HepG2 (cell line): Measurements from ENCODE around the gene ZCCHC3. TPM values are rescaled to one million over a fixed set of nuclear protein-coding genes. Genes with fewer than 3 reads are reported as not detected.

ENCODE experiments used
- DPF2 ChIP-seq: sonication (generic); formaldehyde crosslinking; IDR thresholded peaks from 2 replicates; pipeline ENCODE4 v1.4.0; 2020; ENCODE audit warnings: mild to moderate bottlenecking, low read depth, missing genetic modification reagents, borderline replicate concordance
- SMC3 ChIP-seq: IDR thresholded peaks from 2 replicates; pipeline ENCODE4 v1.6.1; 2011; ENCODE audit warnings: low read length, improper control_type of control experiment
- ZBTB26 ChIP-seq: IDR thresholded peaks from 2 replicates; pipeline ENCODE4 v1.6.1; 2016; ENCODE audit warnings: missing compliant biosample characterization, missing genetic modification reagents, borderline replicate concordance
- ZFAT ChIP-seq: sonication (generic); formaldehyde crosslinking; conservative IDR thresholded peaks from 2 replicates; pipeline ENCODE4 v1.8.1; 2023; ENCODE audit warnings: missing genetic modification reagents, inconsistent platforms
- ZNF280B ChIP-seq: sonication (generic); formaldehyde crosslinking; IDR thresholded peaks from 2 replicates; pipeline ENCODE4 v1.5.0; 2020; ENCODE audit warnings: missing genetic modification reagents, mild to moderate bottlenecking, borderline replicate concordance
- ZNF34 ChIP-seq: sonication (generic); formaldehyde crosslinking; IDR thresholded peaks from 2 replicates; pipeline ENCODE4 v1.4.0; 2020; ENCODE audit warnings: mild to moderate bottlenecking, missing genetic modification reagents, borderline replicate concordance
- ZNF530 ChIP-seq: sonication (generic); formaldehyde crosslinking; IDR thresholded peaks from 2 replicates; pipeline ENCODE4 v1.5.0; 2020; ENCODE audit warnings: low read depth, mild to moderate bottlenecking, missing genetic modification reagents
- ZNF562 ChIP-seq: sonication (generic); formaldehyde crosslinking; IDR thresholded peaks from 2 replicates; pipeline ENCODE4 v1.8.0; 2022; ENCODE audit warnings: missing genetic modification reagents, borderline replicate concordance
- ZNF609 ChIP-seq: sonication (generic); formaldehyde crosslinking; IDR thresholded peaks from 2 replicates; pipeline ENCODE4 v1.4.0; 2020; ENCODE audit warnings: mild to moderate bottlenecking, missing genetic modification reagents, borderline replicate concordance
- ZNF83 ChIP-seq: sonication (generic); formaldehyde crosslinking; IDR thresholded peaks from 2 replicates; pipeline ENCODE4 v1.4.0; 2020; ENCODE audit warnings: missing genetic modification reagents, mild to moderate bottlenecking, borderline replicate concordance
- polyA plus RNA-seq, 8 experiments: library from polyadenylated mRNA; depleted of rRNA in 3 of 8; stranded (reverse) in 7 of 8; unstranded in 1 of 8; fragments of >200 nt; fragmentation: Illumina TruSeq in 4 of 8; extraction: Trizol in 4 of 8; gene quantifications; 2 replicates each; pipeline versions ENCODE4 v1.2.1 to v1.2.3, GENCODE V29; 2011 to 2016; ENCODE audit warnings: low read depth in 4 of 8, missing spikeins in 1 of 8, mixed read lengths in 1 of 8; ENCODE audit not compliant: insufficient read depth in 1 of 8
- total RNA-seq, 5 experiments: library from RNA; depleted of rRNA; stranded (reverse); fragments of >200 nt; fragmentation: Illumina TruSeq; extraction: Trizol; gene quantifications; 2 replicates each; pipeline ENCODE4 v1.2.3, GENCODE V29; 2016; ENCODE audit warnings: low read depth in 1 of 5
- TF ChIP-seq, protein P1 (sequence below): sonication (generic); formaldehyde crosslinking; IDR thresholded peaks from 2 replicates; pipeline ENCODE4 v1.9.0; 2021; ENCODE audit warnings: missing genetic modification reagents, borderline replicate concordance
- TF ChIP-seq, protein P2 (sequence below): sonication (generic); formaldehyde crosslinking; conservative IDR thresholded peaks from 2 replicates; pipeline ENCODE4 v1.8.0; 2022; ENCODE audit warnings: low read depth, missing genetic modification reagents
- TF ChIP-seq, protein P3 (sequence below): sonication (generic); formaldehyde crosslinking; IDR thresholded peaks from 2 replicates; pipeline ENCODE4 v1.4.0; 2020; ENCODE audit warnings: missing genetic modification reagents, borderline replicate concordance

Gene ZCCHC3
- total and polyA plus RNA-seq, 2 of the 13 experiments (the other 11 are each of a cell fraction or from before 2014, with no cell fraction given) = 46.6 to 63.0 TPM

- TF ChIP-seq ZNF562 (CRISPR knock-in tag) = no peak
- TF ChIP-seq DPF2 = no peak
- TF ChIP-seq ZNF280B (CRISPR knock-in tag) = peak; percentile 92
- TF ChIP-seq SMC3 = no peak
- no peak for TF ChIP-seq ZNF530 (CRISPR knock-in tag)
- TF ChIP-seq ZNF34 = no peak
- TF ChIP-seq ZBTB26 = peak; percentile 64; the same call in 1 of the 2 replicates
- TF ChIP-seq, protein P1, sequence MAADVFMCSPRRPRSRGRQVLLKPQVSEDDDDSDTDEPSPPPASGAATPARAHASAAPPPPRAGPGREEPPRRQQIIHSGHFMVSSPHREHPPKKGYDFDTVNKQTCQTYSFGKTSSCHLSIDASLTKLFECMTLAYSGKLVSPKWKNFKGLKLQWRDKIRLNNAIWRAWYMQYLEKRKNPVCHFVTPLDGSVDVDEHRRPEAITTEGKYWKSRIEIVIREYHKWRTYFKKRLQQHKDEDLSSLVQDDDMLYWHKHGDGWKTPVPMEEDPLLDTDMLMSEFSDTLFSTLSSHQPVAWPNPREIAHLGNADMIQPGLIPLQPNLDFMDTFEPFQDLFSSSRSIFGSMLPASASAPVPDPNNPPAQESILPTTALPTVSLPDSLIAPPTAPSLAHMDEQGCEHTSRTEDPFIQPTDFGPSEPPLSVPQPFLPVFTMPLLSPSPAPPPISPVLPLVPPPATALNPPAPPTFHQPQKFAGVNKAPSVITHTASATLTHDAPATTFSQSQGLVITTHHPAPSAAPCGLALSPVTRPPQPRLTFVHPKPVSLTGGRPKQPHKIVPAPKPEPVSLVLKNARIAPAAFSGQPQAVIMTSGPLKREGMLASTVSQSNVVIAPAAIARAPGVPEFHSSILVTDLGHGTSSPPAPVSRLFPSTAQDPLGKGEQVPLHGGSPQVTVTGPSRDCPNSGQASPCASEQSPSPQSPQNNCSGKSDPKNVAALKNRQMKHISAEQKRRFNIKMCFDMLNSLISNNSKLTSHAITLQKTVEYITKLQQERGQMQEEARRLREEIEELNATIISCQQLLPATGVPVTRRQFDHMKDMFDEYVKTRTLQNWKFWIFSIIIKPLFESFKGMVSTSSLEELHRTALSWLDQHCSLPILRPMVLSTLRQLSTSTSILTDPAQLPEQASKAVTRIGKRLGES = no peak
- no peak for TF ChIP-seq ZFAT (CRISPR knock-in tag)
- no peak for TF ChIP-seq ZNF609
- TF ChIP-seq, protein P2, sequence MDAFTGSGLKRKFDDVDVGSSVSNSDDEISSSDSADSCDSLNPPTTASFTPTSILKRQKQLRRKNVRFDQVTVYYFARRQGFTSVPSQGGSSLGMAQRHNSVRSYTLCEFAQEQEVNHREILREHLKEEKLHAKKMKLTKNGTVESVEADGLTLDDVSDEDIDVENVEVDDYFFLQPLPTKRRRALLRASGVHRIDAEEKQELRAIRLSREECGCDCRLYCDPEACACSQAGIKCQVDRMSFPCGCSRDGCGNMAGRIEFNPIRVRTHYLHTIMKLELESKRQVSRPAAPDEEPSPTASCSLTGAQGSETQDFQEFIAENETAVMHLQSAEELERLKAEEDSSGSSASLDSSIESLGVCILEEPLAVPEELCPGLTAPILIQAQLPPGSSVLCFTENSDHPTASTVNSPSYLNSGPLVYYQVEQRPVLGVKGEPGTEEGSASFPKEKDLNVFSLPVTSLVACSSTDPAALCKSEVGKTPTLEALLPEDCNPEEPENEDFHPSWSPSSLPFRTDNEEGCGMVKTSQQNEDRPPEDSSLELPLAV (CRISPR knock-in tag) = no peak
- no peak for TF ChIP-seq ZNF83 (CRISPR knock-in tag)
- TF ChIP-seq, protein P3, sequence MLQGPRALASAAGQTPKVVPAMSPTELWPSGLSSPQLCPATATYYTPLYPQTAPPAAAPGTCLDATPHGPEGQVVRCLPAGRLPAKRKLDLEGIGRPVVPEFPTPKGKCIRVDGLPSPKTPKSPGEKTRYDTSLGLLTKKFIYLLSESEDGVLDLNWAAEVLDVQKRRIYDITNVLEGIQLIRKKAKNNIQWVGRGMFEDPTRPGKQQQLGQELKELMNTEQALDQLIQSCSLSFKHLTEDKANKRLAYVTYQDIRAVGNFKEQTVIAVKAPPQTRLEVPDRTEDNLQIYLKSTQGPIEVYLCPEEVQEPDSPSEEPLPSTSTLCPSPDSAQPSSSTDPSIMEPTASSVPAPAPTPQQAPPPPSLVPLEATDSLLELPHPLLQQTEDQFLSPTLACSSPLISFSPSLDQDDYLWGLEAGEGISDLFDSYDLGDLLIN (CRISPR knock-in tag) = no peak
These were observed 12.7 kb downstream of the ZCCHC3 start (continued) for GRCh38 chr20:309841-310644.
